Renal cortical epithelial cell (primary cell): ENCODE measurements around the gene NPEPL1. TPM values are rescaled to one million over a fixed set of nuclear protein-coding genes. Genes with fewer than 3 reads are reported as not detected.

Experiments
- DNase-seq: peaks from one replicate; pipeline ENCODE4 v3.0.0-alpha.2; 2011; ENCODE audit warnings: low read depth
- total RNA-seq: library from RNA; depleted of rRNA; stranded (reverse); fragments of >200 nt; gene quantifications from 2 replicates; pipeline ENCODE4 v1.2.3, GENCODE V29; 2014

The NPEPL1 gene
- total RNA-seq, 1 donor from 2014 or later, result 19.5 TPM

DNA sequence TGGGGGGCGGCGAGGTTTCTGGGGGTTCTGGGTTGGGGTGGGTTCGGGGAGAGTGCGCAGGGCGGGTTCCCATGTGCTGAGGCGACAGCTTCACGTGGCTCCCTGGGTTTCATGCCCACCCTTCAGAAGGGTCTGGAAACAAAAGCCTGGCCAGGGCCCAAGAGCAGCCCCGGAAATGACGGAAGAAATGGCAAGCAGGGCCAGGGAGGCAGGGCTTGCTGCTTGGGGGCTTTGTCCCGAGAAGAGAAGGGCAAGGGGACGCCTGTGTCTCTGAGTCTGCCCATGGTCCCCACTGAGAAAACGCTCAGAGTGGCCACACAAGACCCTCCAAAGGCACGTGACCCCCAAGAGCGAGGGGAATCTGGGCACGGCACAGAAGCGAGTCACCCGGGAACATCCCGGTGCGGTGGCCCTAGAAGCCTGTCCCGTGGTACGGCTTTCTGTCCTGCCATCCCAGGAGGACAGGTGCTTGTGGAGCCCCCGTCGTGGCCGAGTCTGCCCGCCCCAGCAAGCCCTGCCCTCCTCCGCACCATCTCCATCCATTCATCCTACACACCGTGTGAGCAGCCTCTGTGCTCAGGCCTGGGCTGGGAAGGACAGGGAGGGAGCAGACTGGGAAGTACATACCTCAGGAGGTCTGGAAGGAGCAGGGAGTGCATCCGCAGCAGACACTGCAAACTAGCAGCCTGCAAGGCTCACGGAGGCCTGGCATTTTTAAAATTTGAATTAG lies 9.0 kb downstream of the NPEPL1 start:
- no peak for DNase-seq

DNA sequence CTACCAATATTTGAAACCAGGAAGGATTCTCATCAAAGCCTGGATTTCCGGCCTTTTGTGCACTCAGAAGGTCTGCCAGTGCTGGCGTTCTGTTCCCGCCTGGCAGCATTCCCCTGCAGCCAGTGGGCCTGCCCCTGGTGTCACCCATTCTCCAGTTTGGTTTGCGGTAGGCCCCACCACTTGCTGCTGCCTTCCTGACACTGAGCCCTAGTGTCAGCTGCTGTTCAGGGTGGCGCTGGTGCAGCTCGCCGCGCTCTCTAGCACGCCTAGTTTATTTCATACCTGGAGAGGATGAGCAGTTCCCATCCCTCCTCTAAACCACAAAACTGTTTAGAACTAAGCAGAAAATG lies 9.5 kb downstream of the NPEPL1 start:
- no peak for DNase-seq

DNA sequence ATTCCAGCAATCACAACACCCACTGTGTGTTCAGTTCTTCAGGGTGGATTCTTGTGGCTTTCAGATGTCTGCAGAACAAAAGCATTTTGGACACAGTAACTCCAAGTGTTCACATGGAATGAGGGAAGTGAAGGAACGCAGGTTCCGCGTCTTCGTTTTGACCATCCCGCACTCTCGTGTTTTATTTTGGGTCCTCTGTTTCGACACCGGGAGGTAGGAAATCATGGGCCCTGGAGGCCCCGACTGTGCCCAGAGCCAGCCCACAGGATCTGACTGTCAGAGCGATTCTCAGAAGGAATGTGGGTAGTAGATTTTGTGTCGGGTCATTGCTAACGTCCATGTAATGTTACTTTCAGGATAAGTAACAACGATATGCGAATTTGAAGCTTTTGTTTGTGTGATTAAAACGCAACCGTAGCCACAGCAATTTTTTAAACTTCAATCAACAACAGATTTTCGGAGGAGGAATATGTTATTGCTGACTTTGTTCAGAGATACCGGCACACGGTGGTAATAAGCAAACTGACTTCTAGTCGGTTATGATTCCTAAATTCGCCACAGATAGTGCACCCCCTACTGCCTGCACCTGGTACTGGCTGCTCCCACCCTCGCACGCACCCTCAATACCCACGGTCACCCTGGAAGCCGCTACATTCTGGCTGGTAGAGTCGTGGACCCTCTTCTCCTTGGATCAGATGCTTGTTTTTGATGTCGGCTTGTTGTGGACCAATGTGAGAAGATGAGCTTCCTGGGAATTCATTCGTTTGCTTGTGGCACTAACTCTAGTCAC lies 10.5 kb downstream of the NPEPL1 start:
- DNase-seq, result no peak

DNA sequence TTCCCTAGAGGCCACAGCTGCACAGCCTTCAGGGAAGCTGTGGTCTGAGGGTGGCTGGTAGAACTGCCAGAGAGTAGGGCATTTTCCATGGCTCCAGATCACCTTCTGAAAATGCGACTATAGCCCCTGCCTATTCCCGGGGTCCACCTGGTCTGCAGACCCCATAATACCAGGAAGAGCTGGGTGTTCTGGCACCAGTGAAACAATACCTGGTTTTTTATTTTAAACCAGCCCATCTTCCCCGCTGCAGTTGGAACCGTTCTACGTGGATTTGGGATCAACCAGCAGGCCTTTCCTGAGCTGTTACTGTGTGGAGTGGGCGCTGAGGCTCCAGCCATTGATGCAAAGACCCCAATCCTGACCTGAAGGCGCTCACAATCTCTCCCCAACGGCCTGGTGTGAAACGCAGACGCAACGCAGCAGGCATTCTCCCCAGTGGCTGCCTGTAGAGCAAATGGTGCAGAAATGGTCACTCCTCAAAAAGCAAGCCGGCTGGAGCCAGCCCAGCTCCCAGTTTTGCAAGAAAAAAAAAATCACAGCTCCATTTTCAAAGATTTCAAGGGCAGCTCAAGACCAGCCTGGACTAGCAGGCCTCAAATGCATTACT lies 11.3 kb downstream of the NPEPL1 start:
- no peak for DNase-seq

DNA sequence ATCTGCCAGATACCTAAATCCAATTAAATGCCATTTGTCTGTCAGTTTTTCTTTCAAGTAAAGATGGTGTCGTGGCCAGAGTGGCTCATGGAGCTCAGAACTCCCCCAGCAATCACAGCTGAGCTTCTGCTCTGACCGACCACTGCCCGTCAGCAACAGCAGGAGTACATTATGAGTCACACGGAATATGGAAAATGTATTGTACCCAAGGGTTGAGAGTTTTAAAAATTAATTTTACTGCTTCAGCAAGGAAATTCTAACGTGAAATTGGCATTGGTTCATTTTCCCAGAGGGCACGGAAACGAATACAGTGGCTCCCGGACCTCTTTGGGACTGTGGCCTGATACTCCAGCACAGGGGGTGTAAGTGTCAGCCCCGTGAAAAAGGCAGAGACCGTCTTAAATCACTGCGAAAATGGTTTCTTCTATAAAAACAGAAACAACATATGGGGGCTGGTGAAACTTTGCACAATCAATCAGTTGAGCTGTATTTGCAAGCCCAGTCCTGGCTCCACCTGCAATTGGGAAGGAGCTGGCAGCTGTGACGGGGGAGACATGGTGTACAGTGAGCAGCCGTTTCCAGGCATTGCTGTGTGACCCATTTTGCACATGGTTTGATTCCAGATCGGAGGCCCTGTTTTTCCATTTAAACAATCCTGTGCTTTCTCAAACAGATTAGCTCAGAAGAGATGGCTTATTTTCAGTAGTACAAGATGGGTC lies 12.8 kb downstream of the NPEPL1 start:
- DNase-seq, result no peak

DNA sequence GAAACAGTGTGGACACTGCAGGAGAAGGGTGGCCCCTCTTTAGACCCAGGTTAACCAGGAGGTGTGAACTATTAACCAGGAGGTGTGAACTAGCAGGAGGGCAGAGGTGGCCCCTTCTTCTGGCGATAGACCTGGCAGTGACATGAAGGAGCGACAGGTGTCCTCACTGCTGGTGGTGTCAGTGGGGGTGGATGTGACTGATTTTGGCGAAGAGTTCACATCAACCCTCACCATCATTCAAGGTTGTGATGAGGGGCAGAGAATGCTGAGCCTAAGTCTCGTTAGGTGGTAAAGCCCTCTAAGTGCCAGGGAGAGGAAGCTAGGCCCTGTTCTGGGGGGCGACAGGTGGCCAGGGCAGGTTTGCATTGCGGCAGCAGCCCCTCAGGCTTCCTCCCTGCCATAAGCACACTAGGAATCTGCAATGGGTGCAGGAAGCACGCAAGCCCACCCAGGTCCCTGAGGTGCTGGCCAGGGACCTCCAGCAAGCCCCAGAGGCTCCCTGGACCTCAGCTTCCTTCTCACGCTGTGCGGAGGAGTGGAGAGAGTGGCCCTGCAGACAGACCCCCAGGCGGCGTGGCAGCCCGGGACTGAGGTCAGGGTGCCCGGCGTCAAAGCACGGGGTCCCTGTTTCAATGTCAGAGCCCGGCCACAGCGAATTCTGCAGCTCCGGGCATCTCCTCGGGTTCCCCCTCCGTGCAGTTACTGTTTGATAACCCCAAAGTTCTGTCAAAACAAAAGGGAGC lies 13.7 kb downstream of the NPEPL1 start:
- DNase-seq, result no peak

DNA sequence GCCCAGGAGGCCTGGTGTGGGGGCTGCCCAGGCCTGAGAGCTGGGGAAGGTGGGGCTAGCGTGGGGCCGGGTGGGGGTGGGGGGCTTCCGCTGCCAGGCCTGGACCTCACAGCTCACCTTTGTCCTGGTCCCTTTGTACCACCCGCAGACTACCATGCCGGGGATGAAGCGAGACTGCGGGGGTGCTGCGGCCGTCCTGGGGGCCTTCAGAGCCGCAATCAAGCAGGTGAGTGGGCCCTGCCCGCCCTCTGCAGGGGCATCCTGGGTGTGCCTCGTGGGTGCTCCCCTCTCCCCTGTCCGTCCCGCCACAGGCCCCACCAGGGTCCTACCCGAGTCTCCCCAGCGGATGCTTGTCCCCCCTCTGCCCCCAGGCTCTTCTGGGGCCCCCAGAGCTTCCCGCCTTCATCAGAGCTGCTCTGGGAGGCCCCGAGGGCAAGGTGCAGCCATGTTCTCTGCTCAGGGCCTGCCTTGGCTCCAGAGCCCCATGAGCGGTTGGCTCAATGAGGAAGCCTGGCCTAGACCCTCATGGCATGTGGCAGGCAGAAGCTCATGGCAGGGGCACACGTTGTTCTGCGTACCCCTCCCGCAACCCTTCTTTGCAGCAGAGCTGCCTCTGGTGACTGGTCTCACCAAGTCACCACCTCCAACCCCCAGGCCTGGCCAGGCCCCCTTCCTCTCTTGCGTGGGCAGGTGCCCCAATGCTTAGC lies 14.5 kb downstream of the NPEPL1 start:
- no peak for DNase-seq

DNA sequence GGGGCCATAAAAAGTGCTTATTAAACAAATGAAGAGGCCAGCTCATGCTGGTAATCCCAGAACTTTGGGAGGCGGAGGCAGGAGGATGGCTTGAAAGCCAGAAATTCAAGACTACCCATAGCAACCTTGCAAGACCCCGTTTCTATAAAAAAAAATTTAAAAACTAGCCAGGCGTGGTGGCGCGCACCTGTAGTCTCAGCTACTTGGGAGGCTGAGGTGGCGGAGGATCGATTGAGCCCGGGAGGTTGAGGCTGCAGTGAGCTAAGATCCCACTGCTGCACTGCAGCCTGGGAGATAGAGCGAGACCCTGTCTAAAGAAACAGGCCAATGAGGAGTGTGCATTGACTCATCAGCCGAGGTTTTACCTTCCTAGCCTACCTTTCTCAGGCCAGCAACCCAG lies 15.2 kb downstream of the NPEPL1 start:
- no peak for DNase-seq

DNA sequence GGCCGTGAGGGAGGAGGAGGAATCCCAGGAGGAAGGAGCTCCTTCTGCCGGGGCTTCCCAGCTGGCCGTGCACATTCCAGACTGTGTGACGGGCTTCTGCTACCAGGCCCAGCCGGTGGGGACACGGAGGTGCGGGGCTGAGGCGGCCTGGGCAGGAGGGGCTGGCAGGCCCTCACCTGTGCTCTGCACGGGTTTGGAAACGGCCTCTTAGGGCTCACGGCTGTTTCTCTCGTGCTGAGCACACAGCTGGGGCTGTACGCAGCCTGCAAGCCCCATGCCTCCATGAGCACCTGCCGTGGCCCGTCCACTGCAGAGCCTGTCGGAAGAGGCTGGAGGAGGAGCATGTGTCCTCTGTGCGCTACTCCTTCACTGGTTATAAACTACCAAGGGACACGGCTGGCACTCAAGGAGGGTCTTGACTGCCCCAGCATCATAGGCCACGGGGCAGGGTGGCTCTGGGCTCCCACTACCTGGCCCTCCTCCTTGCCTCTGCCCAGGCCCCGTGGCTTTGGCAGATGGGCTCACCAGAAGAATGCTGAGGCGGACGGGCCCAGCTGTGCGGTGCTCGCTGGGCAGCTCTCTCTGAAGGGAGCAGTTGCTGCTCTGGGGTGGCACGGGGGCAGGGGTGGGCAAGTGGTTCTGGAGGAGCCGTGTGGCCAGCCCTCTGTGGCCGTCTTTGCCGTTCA lies 15.8 kb downstream of the NPEPL1 start:
- no peak for DNase-seq

DNA sequence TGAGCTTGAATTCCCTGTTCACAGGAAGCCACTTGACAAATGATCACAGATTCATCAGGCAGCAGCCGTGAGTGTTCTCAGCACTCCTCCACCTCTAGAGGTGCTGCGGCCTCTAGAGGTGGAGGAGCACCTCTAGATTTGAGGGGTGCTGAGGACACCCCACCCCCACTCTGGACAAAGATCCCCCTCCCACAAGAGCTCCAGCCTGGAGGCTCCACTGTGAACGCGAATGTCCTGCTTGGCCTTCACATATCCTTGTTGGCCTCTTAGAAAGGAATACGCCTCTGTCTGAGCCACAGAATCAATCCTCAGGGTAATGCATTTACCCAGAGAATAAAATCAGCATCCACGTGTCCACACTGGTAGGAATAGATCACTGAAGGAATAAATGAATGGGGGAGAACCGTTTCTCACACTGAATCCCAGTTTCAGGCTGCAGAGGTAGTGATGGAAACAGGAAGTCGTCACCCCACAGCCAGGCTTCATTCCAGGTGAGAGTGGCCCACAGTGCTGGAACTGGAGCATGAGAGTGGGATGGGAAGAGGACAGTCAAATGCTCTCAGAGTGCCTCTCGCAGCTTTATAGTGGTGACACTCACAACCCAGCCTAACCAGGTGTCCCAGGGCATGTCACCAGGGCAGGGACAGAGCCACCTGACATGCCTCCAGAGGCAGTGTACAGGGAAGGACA lies 16.6 kb downstream of the NPEPL1 start:
- DNase-seq, result no peak

DNA sequence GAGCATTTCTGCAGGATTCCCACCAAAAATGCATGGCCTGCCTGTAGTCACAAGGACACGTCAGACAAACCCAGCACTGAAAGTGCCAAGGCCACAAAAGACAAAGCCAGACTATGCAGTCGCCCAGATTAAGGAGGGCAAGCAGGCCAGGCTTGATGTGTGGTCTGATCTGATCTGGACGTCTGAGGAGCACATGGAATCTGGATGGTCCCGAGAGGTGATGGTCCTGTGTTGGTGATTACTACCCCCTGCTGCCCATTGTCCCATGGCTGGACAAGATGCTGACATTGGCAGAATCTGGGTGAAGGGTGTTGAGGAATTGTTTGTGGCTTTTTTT lies 17.1 kb downstream of the NPEPL1 start:
- no peak for DNase-seq

DNA sequence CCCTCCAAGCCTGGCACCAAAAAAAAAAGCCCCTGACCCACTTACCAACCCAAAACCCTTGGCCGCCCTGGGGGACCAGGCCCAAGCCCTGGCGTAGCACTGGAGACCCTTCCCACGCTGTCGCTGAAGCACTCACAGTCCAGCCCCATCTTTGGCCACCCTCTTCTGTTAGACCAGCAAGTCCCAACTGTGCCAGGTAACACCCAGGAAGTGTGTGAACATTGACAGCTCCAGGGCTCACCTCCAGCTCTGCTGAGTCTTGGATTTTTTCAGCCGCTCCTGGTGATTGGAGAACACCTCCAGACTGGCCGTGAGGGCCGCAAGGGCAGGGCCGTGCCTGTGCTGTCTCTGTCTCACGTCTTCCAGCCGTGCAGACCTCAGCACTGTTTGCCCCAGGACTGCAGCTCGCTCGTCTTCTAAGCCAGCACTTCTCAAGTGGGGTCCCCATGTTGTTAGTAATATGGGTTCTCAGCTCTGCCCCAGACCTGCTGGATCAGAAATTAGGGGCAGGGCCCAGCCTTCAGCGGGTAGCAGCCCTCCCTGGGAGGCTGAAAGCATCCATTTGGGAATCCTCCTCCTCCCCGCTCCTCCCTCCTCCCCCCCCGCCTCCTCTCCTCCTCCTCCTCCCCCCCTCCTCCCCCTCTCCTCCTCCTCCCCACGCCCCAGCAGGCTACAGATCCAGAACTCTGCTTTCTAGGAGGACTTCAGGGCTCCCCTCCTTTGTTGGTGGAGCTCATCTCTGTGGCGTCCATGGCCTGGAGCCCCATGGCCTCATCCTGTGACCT lies 18.1 kb downstream of the NPEPL1 start:
- DNase-seq, result no peak

DNA sequence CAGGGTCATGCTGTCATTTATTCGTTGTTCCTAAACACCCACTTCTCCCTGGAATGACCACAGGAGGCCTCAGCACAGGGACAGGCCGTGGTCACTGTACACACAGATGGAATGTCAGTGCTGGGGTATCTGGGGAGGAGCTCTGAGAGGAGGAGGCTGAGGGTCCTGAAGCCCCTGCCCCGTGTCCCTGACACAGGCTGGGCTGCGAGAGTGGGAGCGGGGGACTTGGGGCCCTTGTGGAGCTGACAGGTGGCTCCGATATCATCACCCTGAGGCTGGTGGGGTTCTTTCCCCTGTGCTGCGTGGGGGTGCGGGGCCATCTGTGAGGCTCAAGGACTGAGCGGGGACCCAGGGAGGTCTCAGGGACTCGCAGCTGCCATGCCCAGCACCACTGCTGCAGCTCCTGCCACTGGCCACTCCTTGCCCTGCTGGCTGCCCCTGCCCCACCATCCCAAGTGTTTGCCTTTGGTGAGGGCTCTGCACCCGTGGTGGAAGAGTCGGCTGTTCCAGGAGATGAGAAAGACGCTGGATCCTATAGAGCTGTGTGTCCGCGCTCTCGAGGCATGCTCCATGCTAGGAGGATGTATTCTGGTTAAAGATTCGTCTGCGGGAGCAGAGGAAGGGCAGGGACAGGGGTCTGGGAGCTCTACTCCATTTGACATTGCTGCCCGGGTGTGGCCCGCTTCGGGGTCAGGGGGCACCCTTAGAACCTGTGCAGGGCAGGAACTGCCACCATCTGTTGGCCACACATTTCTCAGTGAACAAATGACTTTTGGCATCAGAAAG lies 18.9 kb downstream of the NPEPL1 start:
- no peak for DNase-seq

DNA sequence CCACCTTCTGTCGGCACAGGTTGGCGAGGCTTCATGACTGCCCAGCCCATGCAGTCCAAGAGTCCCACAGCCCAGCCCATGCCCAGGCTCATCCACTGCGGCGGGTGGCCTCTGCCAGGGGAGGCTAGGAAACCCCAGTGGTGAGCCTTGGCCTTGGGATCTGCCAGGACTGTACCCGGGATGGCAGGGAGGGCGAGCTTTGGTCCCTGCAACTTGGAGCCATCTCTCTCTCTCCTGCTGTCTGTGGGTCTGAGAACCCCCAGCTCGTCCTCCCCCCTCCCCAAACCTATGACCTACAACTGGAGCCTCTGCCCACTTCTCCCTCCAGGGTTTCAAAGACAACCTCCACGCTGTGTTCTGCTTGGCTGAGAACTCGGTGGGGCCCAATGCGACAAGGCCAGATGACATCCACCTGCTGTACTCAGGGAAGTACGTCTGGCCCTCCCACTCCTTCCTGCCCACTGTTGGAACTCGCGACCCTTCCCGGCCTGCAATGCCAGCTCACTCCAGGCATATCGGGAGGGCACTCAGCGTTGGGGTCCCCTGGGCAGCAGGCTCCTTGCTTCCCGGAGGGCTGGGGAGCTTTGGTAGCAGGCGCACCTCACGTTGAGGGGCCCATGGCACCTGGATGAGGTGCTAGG lies 19.7 kb downstream of the NPEPL1 start:
- no peak for DNase-seq

DNA sequence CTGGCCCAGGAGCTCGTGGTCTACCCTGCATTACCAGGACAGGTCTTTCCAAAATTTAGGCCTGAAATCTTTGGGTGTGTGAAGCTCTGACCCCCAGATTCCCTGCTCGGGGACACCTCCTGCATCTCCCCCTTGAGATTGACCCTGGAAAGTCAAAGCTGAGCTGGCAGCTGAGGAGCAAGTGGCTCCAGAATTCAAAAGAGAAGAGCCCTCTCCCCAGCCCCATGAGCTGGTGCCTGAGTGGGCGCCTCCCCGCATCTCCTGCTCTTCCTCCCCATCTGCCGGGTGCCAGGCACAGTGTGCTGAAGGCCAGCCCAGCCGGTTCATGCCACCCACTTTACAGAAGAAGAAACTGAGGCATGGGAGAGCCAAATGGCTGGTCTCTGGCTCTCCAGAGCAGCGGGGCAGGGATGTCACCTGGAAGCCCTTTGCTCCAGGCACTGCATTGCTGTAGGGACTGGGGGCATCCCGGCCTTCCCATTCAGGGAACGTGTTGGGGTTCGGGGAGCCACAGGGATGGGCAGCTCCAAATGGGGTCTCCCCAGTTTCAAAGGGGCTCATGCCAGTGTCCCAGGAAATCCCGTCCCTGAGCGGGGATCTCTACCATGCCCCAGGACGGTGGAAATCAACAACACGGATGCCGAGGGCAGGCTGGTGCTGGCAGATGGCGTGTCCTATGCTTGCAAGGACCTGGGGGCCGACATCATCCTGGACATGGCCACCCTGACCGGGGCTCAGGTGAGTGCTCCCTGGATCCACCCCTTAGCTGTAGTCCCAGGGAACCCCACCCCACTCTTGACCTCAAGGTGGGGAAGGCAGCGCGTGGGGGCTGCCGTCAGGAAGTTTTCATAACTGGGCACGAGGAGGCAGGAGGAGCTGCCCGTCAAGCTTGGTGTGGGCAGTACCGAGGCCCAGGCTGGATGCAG lies 20.5 kb downstream of the NPEPL1 start:
- no peak for DNase-seq

DNA sequence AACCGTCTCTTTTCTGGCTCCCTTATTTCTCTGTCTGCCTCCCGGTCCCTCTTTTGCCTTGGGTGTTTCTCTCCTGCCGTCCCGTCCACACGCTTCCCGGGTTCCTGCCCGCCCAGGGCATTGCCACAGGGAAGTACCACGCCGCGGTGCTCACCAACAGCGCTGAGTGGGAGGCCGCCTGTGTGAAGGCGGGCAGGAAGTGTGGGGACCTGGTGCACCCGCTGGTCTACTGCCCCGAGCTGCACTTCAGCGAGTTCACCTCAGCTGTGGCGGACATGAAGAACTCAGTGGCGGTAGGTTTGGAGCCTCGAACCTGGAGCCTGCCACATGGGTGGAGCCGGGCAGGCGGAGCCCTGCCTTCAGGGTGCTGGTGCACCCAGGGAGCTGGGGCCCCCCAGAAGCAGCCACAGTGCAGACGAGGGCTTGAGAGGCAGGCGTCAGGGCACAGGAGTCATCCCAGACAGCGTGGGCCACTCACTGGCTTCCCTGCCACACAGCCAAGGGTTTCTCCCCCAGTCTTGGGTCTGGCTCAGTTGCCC lies 21.3 kb downstream of the NPEPL1 start:
- no peak for DNase-seq
